ENCODE measurements around the gene ZSCAN5C. TPM values are rescaled to one million over a fixed set of nuclear protein-coding genes. Genes with fewer than 3 reads are reported as not detected.
"Not testable (repeated sequence)": the region's sequence is repeated elsewhere in the genome, so short reads cannot be mapped to it uniquely, and the experiment has no call there.

The ZSCAN5C gene
- total RNA-seq, 1 donor from 2014 or later = not detected

GRCh38 chr19:56221442-56221841 lies 19.4 kb downstream of the ZSCAN5C start:
- H3K4me3 ChIP-seq (ENCODE audit: low read depth, low read length); H3K27me3 ChIP-seq (ENCODE audit: control insufficient read depth, insufficient read depth, low read length); DNase-seq (ENCODE audit: low read depth); H3K36me3 ChIP-seq (ENCODE audit: control insufficient read depth, insufficient read depth, low read length): not testable (repeated sequence)
- peak; percentile 15 for TF ChIP-seq CTCF (IDR thresholded peaks at IDR 0.05; ENCODE audit: insufficient read depth, low read length, poor library complexity, severe bottlenecking)

- H3K27me3 ChIP-seq (ENCODE audit: control insufficient read depth, insufficient read depth, low read length) = peaks cover 6% of the 10 kb centered on the region
- no peak for DNase-seq (ENCODE audit: low read depth)
- no peak for TF ChIP-seq CTCF (IDR thresholded peaks at IDR 0.05; ENCODE audit: insufficient read depth, low read length, poor library complexity, severe bottlenecking)
- H3K4me3 ChIP-seq (ENCODE audit: low read depth, low read length) = no peak overlapping the region
- H3K36me3 ChIP-seq (ENCODE audit: control insufficient read depth, insufficient read depth, low read length) = no peaks in the 10 kb centered on the region
These were observed 19.8 kb downstream of the ZSCAN5C start for GRCh38 chr19:56221851-56222250.

GRCh38 chr19:56222901-56223300 lies 20.8 kb downstream of the ZSCAN5C start:
- no peak for TF ChIP-seq CTCF (IDR thresholded peaks at IDR 0.05; ENCODE audit: insufficient read depth, low read length, poor library complexity, severe bottlenecking)
- no peak for DNase-seq (ENCODE audit: low read depth)
- Histone ChIP-seq H3K36me3 (ENCODE audit: control insufficient read depth, insufficient read depth, low read length) (no peaks in the 10 kb centered on the region), H3K4me3 (ENCODE audit: low read depth, low read length) (no peak overlapping the region), H3K27me3 (ENCODE audit: control insufficient read depth, insufficient read depth, low read length) (no peaks in the 10 kb centered on the region)

GRCh38 chr19:56223481-56223880 lies 21.4 kb downstream of the ZSCAN5C start:
- Histone ChIP-seq H3K4me3 (ENCODE audit: low read depth, low read length) (no peak overlapping the region), H3K27me3 (ENCODE audit: control insufficient read depth, insufficient read depth, low read length) (no peaks in the 10 kb centered on the region), H3K36me3 (ENCODE audit: control insufficient read depth, insufficient read depth, low read length) (no peaks in the 10 kb centered on the region)
- TF ChIP-seq CTCF (IDR thresholded peaks at IDR 0.05; ENCODE audit: insufficient read depth, low read length, poor library complexity, severe bottlenecking) = no peak
- DNase-seq (ENCODE audit: low read depth) = no peak

- H3K27me3 ChIP-seq (ENCODE audit: control insufficient read depth, insufficient read depth, low read length) = no peaks in the 10 kb centered on the region
- no peak overlapping the region for H3K4me3 ChIP-seq (ENCODE audit: low read depth, low read length)
- no peaks in the 10 kb centered on the region for H3K36me3 ChIP-seq (ENCODE audit: control insufficient read depth, insufficient read depth, low read length)
- TF ChIP-seq CTCF (IDR thresholded peaks at IDR 0.05; ENCODE audit: insufficient read depth, low read length, poor library complexity, severe bottlenecking) = no peak
- DNase-seq (ENCODE audit: low read depth) = no peak
These were observed 43.2 kb downstream of the ZSCAN5C start for GRCh38 chr19:56245121-56245740.

GRCh38 chr19:56245764-56246163 lies 43.7 kb downstream of the ZSCAN5C start:
- not testable (repeated sequence) for H3K36me3 ChIP-seq (ENCODE audit: control insufficient read depth, insufficient read depth, low read length); H3K4me3 ChIP-seq (ENCODE audit: low read depth, low read length); H3K27me3 ChIP-seq (ENCODE audit: control insufficient read depth, insufficient read depth, low read length); DNase-seq (ENCODE audit: low read depth)

- not testable (repeated sequence) for H3K4me3 ChIP-seq (ENCODE audit: low read depth, low read length); H3K36me3 ChIP-seq (ENCODE audit: control insufficient read depth, insufficient read depth, low read length); H3K27me3 ChIP-seq (ENCODE audit: control insufficient read depth, insufficient read depth, low read length); DNase-seq (ENCODE audit: low read depth)
These were observed 46.8 kb downstream of the ZSCAN5C start for GRCh38 chr19:56248736-56249338.
